ENCODE results near the gene NKAIN4.

GRCh38 chr20:63236116-63236837, 18.0 kb downstream of the NKAIN4 start:
- TF ChIP-seq, protein P1, sequence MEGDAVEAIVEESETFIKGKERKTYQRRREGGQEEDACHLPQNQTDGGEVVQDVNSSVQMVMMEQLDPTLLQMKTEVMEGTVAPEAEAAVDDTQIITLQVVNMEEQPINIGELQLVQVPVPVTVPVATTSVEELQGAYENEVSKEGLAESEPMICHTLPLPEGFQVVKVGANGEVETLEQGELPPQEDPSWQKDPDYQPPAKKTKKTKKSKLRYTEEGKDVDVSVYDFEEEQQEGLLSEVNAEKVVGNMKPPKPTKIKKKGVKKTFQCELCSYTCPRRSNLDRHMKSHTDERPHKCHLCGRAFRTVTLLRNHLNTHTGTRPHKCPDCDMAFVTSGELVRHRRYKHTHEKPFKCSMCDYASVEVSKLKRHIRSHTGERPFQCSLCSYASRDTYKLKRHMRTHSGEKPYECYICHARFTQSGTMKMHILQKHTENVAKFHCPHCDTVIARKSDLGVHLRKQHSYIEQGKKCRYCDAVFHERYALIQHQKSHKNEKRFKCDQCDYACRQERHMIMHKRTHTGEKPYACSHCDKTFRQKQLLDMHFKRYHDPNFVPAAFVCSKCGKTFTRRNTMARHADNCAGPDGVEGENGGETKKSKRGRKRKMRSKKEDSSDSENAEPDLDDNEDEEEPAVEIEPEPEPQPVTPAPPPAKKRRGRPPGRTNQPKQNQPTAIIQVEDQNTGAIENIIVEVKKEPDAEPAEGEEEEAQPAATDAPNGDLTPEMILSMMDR (IDR thresholded peaks at IDR 0.05), result no peak
- TF ChIP-seq POLR2A (IDR thresholded peaks at IDR 0.05), result no peak

Data from breast epithelium (tissue), 3 donors.